HUES48 (cell line): ENCODE measurements around the gene NKAIN2.
"Not testable (repeated sequence)": the region's sequence is repeated elsewhere in the genome, so short reads cannot be mapped to it uniquely, and the experiment has no call there.

Experiments used
- H3K27ac ChIP-seq: one replicate; pipeline ENCODE4 v1.7.0; 2013; ENCODE audit warnings: low read depth, low read length, inconsistent platforms
- H3K27me3 ChIP-seq: 2 replicates; pipeline ENCODE4 v1.6.1; 2013; ENCODE audit warnings: mild to moderate bottlenecking, low read length; ENCODE audit not compliant: control insufficient read depth, insufficient read depth
- H3K36me3 ChIP-seq: 2 replicates; pipeline ENCODE4 v1.6.1; 2013; ENCODE audit warnings: low read length; ENCODE audit not compliant: control insufficient read depth, insufficient read depth
- H3K4me1 ChIP-seq: 2 replicates; pipeline ENCODE4 v1.6.1; 2013; ENCODE audit warnings: mild to moderate bottlenecking, low read length; ENCODE audit not compliant: control insufficient read depth, insufficient read depth
- H3K4me3 ChIP-seq: 2 replicates; pipeline ENCODE4 v1.5.1; 2013; ENCODE audit warnings: mild to moderate bottlenecking, low read depth, low read length
- H3K9ac ChIP-seq: 2 replicates; pipeline ENCODE4 v1.6.1; 2013; ENCODE audit warnings: mild to moderate bottlenecking, low read depth, low read length, moderate library complexity
- H3K9me3 ChIP-seq: 2 replicates; pipeline ENCODE4 v1.6.1; 2013; ENCODE audit warnings: low read length; ENCODE audit not compliant: control insufficient read depth, insufficient read depth

Gene NKAIN2

DNA sequence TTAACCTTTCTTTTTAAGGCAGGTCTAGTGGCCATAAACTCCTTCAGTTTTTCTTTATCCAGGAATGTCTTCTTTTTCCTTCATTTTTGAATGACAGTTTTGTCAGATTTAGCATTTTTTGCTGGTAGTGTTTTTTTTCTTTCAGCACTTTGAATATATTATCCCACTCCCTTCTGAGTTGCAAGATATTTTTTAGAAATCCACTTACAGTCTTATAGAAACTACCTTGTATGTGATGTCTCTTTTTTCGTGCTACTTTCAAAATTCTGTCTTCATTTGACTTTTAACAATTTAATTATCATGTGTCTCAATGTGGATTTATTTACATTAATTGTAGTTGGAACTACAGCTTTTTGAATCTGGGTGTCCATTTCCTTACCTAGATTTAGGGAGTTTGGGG, 874.2 kb downstream of the NKAIN2 start:
- Histone ChIP-seq H3K4me3 (no peak overlapping the region), H3K4me1 (peaks cover 1% of the 10 kb centered on the region; the same call in 1 of the 2 replicates), H3K27me3 (no peaks in the 10 kb centered on the region), H3K9me3 (peaks cover 10% of the 10 kb centered on the region), H3K27ac (no peak overlapping the region), H3K9ac (no peak overlapping the region), H3K36me3 (no peaks in the 10 kb centered on the region)

DNA sequence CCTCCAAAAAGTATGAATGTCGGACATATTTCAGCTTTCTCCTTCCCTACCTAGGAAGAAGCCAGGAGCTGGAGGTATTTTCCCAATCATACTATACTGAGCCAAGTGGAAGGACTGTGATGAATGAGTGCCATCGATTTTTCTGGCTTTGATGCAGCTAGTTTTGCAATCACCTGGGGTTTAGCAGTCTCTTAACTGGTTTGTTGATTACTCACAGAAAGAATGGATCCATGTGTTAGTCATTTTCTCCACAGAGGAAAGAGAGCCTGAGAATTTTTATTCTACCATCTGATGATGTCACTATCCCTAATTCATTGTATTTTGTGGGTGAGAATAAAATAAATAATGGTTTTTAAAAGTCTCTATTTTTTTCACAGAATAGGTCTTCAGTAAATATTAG, 875.7 kb downstream of the NKAIN2 start:
- no peak overlapping the region for H3K9ac ChIP-seq
- no peaks in the 10 kb centered on the region for H3K27me3 ChIP-seq
- no peak overlapping the region for H3K4me3 ChIP-seq
- peaks cover 3% of the 10 kb centered on the region; the same call in 1 of the 2 replicates for H3K9me3 ChIP-seq
- peaks cover 15% of the 10 kb centered on the region for H3K4me1 ChIP-seq
- H3K27ac ChIP-seq: no peak overlapping the region
- no peaks in the 10 kb centered on the region for H3K36me3 ChIP-seq

DNA sequence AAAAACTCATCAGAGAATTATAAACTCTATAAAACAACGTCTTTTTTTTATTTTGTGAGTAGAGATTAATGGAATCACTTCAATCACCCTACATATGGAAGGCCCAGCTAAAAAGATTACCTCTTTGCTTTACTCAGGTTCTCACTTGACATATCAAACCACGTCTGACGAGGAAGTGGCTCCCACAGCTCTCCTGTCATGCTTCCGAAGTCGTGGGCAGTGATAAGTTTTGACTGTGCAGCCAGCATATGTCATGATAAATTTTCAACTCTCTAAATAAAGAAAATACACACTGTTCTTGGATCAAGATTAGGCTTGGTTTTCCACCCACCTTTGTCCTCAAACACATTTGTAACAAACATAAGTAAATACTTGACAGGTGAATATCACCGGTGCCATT, 879.1 kb downstream of the NKAIN2 start:
- H3K4me1 ChIP-seq: peaks cover 18% of the 10 kb centered on the region
- H3K9me3 ChIP-seq: peaks cover 3% of the 10 kb centered on the region; the same call in 1 of the 2 replicates
- no peak overlapping the region for H3K9ac ChIP-seq
- H3K27me3 ChIP-seq: no peaks in the 10 kb centered on the region
- no peaks in the 10 kb centered on the region for H3K36me3 ChIP-seq
- H3K4me3 ChIP-seq: no peak overlapping the region
- H3K27ac ChIP-seq: no peak overlapping the region

DNA sequence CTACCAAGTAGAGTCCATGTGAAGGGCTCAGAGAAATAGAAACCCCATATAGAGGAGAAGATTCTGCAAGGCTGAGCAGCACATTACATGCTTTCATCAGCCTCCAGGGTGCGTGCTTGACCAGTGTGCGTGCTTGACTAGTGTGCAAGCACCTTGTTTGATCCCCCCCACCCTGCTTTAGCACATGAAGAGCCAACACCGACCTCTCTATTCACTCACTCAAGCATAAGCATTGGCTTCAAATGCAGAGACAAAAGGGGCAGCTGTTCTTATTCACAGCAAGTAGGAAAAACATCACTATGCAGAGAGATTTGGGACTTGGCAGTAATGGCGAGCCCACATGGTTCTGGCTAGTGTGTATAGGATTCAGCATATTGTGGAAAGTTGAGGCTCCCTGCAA, 879.8 kb downstream of the NKAIN2 start:
- H3K27ac ChIP-seq: no peak overlapping the region
- no peaks in the 10 kb centered on the region for H3K27me3 ChIP-seq
- H3K9me3 ChIP-seq: peaks cover 3% of the 10 kb centered on the region; the same call in 1 of the 2 replicates
- no peak overlapping the region for H3K4me3 ChIP-seq
- H3K36me3 ChIP-seq: no peaks in the 10 kb centered on the region
- no peak overlapping the region for H3K9ac ChIP-seq
- peaks cover 18% of the 10 kb centered on the region for H3K4me1 ChIP-seq

DNA sequence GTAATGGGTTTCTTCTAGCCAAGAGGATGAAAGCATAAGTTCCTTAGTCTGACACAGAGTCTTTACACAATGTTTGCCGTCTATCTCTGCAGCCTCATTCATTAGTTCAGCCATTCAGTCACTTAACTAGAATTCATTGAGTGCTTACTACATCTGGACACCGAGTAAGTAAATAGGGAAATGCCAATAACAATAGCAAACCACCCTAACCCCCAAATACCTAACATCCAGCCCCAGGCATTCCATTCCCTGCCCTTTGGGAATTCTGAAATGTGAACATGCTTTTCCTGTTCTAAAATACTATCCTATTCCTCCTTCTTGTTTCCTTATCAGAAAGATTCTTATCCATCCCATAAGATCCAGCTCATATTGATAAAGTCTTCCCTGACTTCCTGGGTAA, 881.0 kb downstream of the NKAIN2 start:
- Histone ChIP-seq H3K9me3 (no peaks in the 10 kb centered on the region), H3K4me3 (no peak overlapping the region), H3K36me3 (no peaks in the 10 kb centered on the region), H3K27ac (no peak overlapping the region), H3K27me3 (no peaks in the 10 kb centered on the region), H3K9ac (no peak overlapping the region), H3K4me1 (peaks cover 18% of the 10 kb centered on the region)

DNA sequence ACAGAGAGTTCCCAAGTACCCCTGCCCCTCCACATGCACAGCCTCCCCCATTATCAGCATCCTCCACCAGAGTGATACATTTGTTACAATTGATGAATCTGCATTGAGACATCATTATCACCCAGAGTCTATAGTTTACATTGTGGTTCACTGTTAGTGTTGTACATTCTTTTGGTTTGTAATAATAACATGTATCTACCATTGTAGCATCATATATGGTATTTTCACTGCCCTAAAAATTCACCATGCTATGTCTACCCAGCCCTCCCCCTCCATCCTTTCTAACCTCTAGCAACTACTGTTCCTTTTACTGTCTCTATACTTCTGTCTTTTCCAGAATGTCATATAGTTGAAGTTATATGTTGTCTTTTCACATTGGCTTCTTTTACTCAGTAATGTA, 884.7 kb downstream of the NKAIN2 start:
- no peak overlapping the region for H3K4me3 ChIP-seq
- H3K4me1 ChIP-seq: peaks cover 12% of the 10 kb centered on the region
- H3K9ac ChIP-seq: no peak overlapping the region
- no peaks in the 10 kb centered on the region for H3K27me3 ChIP-seq
- H3K36me3 ChIP-seq: no peaks in the 10 kb centered on the region
- no peak overlapping the region for H3K27ac ChIP-seq
- H3K9me3 ChIP-seq: no peaks in the 10 kb centered on the region

DNA sequence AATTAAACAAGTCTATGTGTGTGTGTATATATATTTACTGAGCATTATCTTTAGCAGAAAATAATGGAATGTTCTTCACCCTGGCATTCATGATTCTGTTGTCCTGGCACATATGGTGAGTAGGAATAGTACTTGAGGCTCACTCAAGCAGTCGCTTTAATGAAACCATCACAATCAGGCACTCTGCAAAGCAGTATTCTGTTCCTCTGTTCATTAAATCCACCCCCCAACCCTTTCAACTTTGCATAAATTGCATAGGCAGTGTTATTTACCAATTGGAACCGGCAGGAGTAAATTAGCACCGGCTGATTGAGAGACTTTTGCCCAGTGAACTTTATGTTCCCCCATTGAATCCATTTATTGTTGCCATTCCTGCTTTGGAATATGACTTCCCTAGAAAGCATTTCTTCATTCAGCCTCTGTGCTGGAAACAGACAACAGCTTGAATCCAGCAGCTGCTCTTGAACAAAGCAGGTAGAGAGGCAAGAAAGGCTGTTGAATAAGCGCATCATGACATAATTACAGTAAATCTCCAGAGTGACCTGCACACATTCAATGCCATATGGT, 890.6 kb downstream of the NKAIN2 start:
- no peak overlapping the region for H3K27ac ChIP-seq
- H3K9me3 ChIP-seq: no peaks in the 10 kb centered on the region
- H3K4me1 ChIP-seq: peaks cover 8% of the 10 kb centered on the region

DNA sequence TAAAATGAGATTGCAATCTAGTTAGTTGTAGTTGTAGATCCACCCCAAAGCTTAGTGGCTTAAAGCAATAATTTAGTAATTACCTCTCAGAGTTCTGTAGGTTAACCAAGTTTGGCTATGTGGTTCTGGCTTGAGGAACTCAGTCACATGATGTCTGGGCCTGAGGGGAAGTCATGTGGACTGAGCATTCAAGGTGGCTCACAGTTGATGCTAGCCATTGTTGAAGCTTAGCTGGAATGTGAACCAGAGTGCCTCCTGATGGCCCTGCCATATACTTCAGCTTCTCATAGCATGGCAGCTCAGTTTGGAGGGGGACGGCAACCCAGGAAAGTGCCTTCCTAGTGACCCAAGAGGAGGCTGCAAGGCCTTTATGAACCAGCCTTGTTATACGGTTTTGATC, 895.4 kb downstream of the NKAIN2 start:
- no peaks in the 10 kb centered on the region for H3K9me3 ChIP-seq
- H3K9ac ChIP-seq: no peak overlapping the region
- H3K4me3 ChIP-seq: no peak overlapping the region
- no peaks in the 10 kb centered on the region for H3K36me3 ChIP-seq
- peaks cover 5% of the 10 kb centered on the region for H3K4me1 ChIP-seq
- H3K27ac ChIP-seq: no peak overlapping the region
- H3K27me3 ChIP-seq: no peaks in the 10 kb centered on the region

More for the DNA sequence above, 890.6 kb downstream of the NKAIN2 start:
- H3K27me3 ChIP-seq: no peaks in the 10 kb centered on the region
- no peak overlapping the region for H3K4me3 ChIP-seq
- H3K36me3 ChIP-seq: no peaks in the 10 kb centered on the region
- no peak overlapping the region for H3K9ac ChIP-seq

DNA sequence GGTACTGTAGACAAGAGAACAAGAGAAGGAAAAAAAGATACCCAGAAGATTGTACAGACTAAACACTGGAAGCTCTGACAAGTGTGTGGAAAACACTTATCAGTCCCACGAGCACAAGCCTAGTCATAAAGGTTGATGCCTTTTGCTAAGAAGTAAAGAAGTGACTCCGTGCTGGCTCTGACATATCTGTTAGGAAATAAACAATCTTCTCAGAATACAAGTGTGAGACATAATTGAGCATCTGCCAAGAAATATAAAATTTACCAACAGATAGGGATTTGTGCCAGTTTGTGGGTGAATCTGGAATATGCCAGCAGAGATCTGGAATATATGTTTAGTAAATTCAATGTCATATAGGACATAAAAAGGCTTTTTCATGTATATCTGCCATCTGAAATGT, 899.9 kb downstream of the NKAIN2 start:
- no peaks in the 10 kb centered on the region for H3K4me1 ChIP-seq
- no peaks in the 10 kb centered on the region for H3K9me3 ChIP-seq
- H3K27ac ChIP-seq: no peak overlapping the region
- no peak overlapping the region for H3K4me3 ChIP-seq
- H3K27me3 ChIP-seq: no peaks in the 10 kb centered on the region
- no peaks in the 10 kb centered on the region for H3K36me3 ChIP-seq
- no peak overlapping the region for H3K9ac ChIP-seq

DNA sequence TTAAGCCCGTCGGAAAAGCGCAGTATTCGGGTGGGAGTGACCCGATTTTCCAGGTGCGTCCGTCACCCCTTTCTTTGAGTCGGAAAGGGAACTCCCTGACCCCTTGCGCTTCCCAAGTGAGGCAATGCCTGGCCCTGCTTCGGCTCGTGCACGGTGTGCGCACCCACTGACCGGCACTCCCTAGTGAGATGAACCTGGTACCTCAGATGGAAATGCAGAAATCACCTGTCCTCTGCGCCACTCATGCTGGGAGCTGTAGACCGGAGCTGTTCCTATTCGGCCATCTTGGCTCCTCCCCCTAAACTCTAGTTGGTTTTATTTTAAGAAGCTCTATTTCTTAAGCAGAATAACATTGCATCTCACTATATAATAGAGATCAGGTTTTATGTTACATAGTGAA, 908.9 kb downstream of the NKAIN2 start:
- not testable (repeated sequence) for H3K4me3 ChIP-seq, H3K4me1 ChIP-seq, H3K9ac ChIP-seq, H3K9me3 ChIP-seq, H3K27me3 ChIP-seq, H3K36me3 ChIP-seq, H3K27ac ChIP-seq

DNA sequence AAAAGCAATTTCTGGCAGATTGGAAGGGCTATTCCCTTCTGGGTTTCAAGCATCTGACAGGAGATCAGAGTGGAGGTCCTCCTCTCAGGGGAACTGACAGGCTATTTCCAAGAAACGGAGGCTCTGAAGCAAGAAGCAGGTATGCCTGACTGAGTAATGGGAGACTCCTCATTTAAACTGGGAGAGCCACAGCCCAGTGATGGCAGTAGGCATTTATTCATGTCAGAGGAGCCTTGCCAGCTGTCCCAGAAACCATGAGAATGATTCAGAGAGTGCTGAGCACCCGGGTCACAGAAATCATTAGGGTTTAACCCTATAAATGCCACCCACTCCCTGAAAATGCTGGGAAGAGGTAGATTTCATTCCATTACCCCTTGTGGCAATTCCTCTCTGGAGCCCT, 911.1 kb downstream of the NKAIN2 start:
- Histone ChIP-seq H3K36me3 (no peaks in the 10 kb centered on the region), H3K4me1 (no peaks in the 10 kb centered on the region), H3K27ac (no peak overlapping the region), H3K9me3 (no peaks in the 10 kb centered on the region), H3K27me3 (no peaks in the 10 kb centered on the region), H3K9ac (no peak overlapping the region), H3K4me3 (no peak overlapping the region)

DNA sequence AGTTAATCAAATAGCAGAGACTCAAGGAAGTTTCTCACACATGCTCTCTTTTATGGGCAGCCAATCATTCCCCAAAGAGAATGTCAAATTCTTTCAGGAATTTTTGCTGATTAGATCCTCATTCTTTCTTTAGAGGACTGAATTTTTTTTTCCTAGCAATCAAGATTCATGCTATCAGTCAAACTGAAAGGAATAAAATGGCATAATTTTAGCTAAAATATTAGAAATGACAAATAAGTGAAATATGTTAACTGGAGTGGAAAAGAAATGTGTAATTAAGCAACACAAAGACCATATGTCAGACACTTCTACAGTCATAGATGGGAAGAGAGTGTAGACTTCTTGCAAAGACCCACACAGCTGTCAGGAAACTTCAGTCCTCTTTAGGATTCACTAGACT, 916.2 kb downstream of the NKAIN2 start:
- Histone ChIP-seq H3K36me3 (no peaks in the 10 kb centered on the region), H3K9me3 (no peaks in the 10 kb centered on the region), H3K4me1 (no peaks in the 10 kb centered on the region)

More for the DNA sequence above, 916.2 kb downstream of the NKAIN2 start:
- H3K27me3 ChIP-seq: no peaks in the 10 kb centered on the region
- H3K9ac ChIP-seq: no peak overlapping the region
- no peak overlapping the region for H3K27ac ChIP-seq
- H3K4me3 ChIP-seq: no peak overlapping the region
